ENCODE measurements around the gene GLIS1.

DNA sequence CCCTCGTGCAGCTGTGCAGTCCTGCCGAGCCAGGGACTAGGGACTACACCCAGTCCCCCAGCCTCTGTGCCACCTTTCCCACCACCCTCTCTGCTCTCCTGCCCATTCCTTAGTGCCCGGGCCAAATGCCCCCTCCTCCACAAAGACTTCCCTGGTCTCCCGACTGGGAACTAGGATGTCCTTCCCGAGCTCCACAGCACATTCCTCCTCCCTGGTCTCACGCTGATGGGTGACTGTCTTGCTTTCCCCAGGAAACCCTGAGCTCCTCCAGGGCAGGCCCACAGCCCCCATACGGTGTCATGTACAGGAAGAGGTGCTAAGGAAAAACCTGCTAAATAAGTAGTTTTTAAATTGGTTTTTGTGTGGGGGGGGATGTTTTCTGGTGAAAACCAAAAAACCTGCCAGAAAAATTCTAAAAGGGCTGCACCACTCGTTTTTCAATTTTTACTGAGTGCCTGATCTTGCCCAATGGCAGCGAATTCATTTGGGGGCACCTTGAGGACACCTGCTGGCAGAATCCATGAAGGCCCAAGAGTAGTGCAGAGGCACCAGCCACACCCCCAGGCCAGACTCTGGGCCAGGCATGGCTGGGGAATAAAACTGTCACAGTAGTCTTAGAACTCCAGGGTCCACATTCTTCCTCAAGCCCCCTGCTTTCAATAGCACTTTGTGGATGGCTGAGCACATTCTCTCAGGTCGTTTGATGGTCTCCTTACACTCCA is 50.4 kb downstream of the GLIS1 start:
- TF ChIP-seq POLR2A (IDR thresholded peaks at IDR 0.05; ENCODE audit: low read depth, low read length) = no peak
- TF ChIP-seq, protein P1, sequence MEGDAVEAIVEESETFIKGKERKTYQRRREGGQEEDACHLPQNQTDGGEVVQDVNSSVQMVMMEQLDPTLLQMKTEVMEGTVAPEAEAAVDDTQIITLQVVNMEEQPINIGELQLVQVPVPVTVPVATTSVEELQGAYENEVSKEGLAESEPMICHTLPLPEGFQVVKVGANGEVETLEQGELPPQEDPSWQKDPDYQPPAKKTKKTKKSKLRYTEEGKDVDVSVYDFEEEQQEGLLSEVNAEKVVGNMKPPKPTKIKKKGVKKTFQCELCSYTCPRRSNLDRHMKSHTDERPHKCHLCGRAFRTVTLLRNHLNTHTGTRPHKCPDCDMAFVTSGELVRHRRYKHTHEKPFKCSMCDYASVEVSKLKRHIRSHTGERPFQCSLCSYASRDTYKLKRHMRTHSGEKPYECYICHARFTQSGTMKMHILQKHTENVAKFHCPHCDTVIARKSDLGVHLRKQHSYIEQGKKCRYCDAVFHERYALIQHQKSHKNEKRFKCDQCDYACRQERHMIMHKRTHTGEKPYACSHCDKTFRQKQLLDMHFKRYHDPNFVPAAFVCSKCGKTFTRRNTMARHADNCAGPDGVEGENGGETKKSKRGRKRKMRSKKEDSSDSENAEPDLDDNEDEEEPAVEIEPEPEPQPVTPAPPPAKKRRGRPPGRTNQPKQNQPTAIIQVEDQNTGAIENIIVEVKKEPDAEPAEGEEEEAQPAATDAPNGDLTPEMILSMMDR (IDR thresholded peaks at IDR 0.05; ENCODE audit: extremely low read depth in 1 of 2, insufficient read depth in 1 of 2, low read depth in 1 of 2, low read length in 2 of 2) = no peak
- TF ChIP-seq POLR2AphosphoS5 (IDR thresholded peaks at IDR 0.05; ENCODE audit: insufficient read depth, low read depth, low read length) = no peak
- no peak for TF ChIP-seq EZH2 (IDR thresholded peaks at IDR 0.05; ENCODE audit: borderline replicate concordance, low read depth, low read length, severe bottlenecking)
- no peak for TF ChIP-seq FOS (IDR thresholded peaks at IDR 0.05; ENCODE audit: borderline replicate concordance, insufficient read depth, low read length)
